ENCODE results near the gene BAHD1.

BAHD1 gene

GRCh38 chr15:40415226-40415625, 25.5 kb upstream of the BAHD1 start:
- H2AFZ ChIP-seq (ENCODE audit: low read depth), result no peak overlapping the region
- no peaks in the 10 kb centered on the region for H3K4me1 ChIP-seq (ENCODE audit: low read depth, poor library complexity, severe bottlenecking)
- no peaks in the 10 kb centered on the region for H3K36me3 ChIP-seq (ENCODE audit: insufficient read depth)
- H3K27ac ChIP-seq, result no peak overlapping the region
- H3K4me2 ChIP-seq, result no peak overlapping the region
- TF ChIP-seq CTCF (conservative IDR thresholded peaks at IDR 0.05; ENCODE audit: low read depth, low read length), result no peak
- no peaks in the 10 kb centered on the region for H4K20me1 ChIP-seq (ENCODE audit: insufficient read depth)
- no peak overlapping the region for H3K4me3 ChIP-seq (IDR thresholded peaks at IDR 0.05; ENCODE audit: insufficient read depth, low read depth, low read length)
- no peaks in the 10 kb centered on the region for H3K27me3 ChIP-seq (ENCODE audit: insufficient read depth, low read depth)
- no peaks in the 10 kb centered on the region for H3K79me2 ChIP-seq (ENCODE audit: insufficient read depth, low read depth)
- H3K9ac ChIP-seq, result no peak overlapping the region

GRCh38 chr15:40416056-40416455, 24.7 kb upstream of the BAHD1 start:
- Histone ChIP-seq H3K27ac (no peak overlapping the region), H3K79me2 (ENCODE audit: insufficient read depth, low read depth) (no peaks in the 10 kb centered on the region), H4K20me1 (ENCODE audit: insufficient read depth) (no peaks in the 10 kb centered on the region), H3K9ac (no peak overlapping the region), H2AFZ (ENCODE audit: low read depth) (no peak overlapping the region), H3K4me1 (ENCODE audit: low read depth, poor library complexity, severe bottlenecking) (no peaks in the 10 kb centered on the region), H3K27me3 (ENCODE audit: insufficient read depth, low read depth) (no peaks in the 10 kb centered on the region), H3K4me3 (IDR thresholded peaks at IDR 0.05; ENCODE audit: insufficient read depth, low read depth, low read length) (no peak overlapping the region), H3K36me3 (ENCODE audit: insufficient read depth) (no peaks in the 10 kb centered on the region), H3K4me2 (no peak overlapping the region)
- TF ChIP-seq CTCF (conservative IDR thresholded peaks at IDR 0.05; ENCODE audit: low read depth, low read length), result no peak

- Histone ChIP-seq H2AFZ (ENCODE audit: low read depth) (no peak overlapping the region), H3K4me1 (ENCODE audit: low read depth, poor library complexity, severe bottlenecking) (no peaks in the 10 kb centered on the region), H3K27me3 (ENCODE audit: insufficient read depth, low read depth) (no peaks in the 10 kb centered on the region), H3K9ac (no peak overlapping the region), H4K20me1 (ENCODE audit: insufficient read depth) (no peaks in the 10 kb centered on the region), H3K4me2 (no peak overlapping the region), H3K36me3 (ENCODE audit: insufficient read depth) (no peaks in the 10 kb centered on the region), H3K79me2 (ENCODE audit: insufficient read depth, low read depth) (no peaks in the 10 kb centered on the region), H3K4me3 (IDR thresholded peaks at IDR 0.05; ENCODE audit: insufficient read depth, low read depth, low read length) (no peak overlapping the region), H3K27ac (no peak overlapping the region)
- TF ChIP-seq CTCF (conservative IDR thresholded peaks at IDR 0.05; ENCODE audit: low read depth, low read length), result no peak
These were observed 22.6 kb upstream of the BAHD1 start for GRCh38 chr15:40418126-40418525.

- no peaks in the 10 kb centered on the region for H3K79me2 ChIP-seq (ENCODE audit: insufficient read depth, low read depth)
- TF ChIP-seq CTCF (conservative IDR thresholded peaks at IDR 0.05; ENCODE audit: low read depth, low read length), result no peak
- no peak overlapping the region for H3K4me3 ChIP-seq (IDR thresholded peaks at IDR 0.05; ENCODE audit: insufficient read depth, low read depth, low read length)
- no peak overlapping the region for H3K4me2 ChIP-seq
- H3K27ac ChIP-seq, result no peak overlapping the region
- no peaks in the 10 kb centered on the region for H4K20me1 ChIP-seq (ENCODE audit: insufficient read depth)
- H2AFZ ChIP-seq (ENCODE audit: low read depth), result no peak overlapping the region
- H3K9ac ChIP-seq, result no peak overlapping the region
- H3K27me3 ChIP-seq (ENCODE audit: insufficient read depth, low read depth), result no peaks in the 10 kb centered on the region
- H3K36me3 ChIP-seq (ENCODE audit: insufficient read depth), result no peaks in the 10 kb centered on the region
- no peaks in the 10 kb centered on the region for H3K4me1 ChIP-seq (ENCODE audit: low read depth, poor library complexity, severe bottlenecking)
These were observed 20.6 kb upstream of the BAHD1 start for GRCh38 chr15:40420071-40420713.
